ENCODE results near the gene DGKB.

The DGKB gene

GRCh38 chr7:14381936-14382335 lies 520.6 kb downstream of the DGKB start:
- no peak for DNase-seq (ENCODE audit: low read depth)

GRCh38 chr7:14381306-14381705 lies 521.2 kb downstream of the DGKB start:
- DNase-seq (ENCODE audit: low read depth), result no peak

- DNase-seq (ENCODE audit: low read depth), result no peak
Observed at GRCh38 chr7:14380881-14381280, 521.7 kb downstream of the DGKB start.

GRCh38 chr7:14377646-14378266 lies 524.8 kb downstream of the DGKB start:
- no peak for DNase-seq (ENCODE audit: low read depth)

- no peak for DNase-seq (ENCODE audit: low read depth)
Observed at GRCh38 chr7:14376711-14377110, 525.8 kb downstream of the DGKB start.

- no peak for DNase-seq (ENCODE audit: low read depth)
Observed at GRCh38 chr7:14375998-14376397, 526.6 kb downstream of the DGKB start.

GRCh38 chr7:14374336-14374735 lies 528.2 kb downstream of the DGKB start:
- DNase-seq (ENCODE audit: low read depth), result no peak

GRCh38 chr7:14368285-14368684 lies 534.3 kb downstream of the DGKB start:
- no peak for DNase-seq (ENCODE audit: low read depth)

- no peak for DNase-seq (ENCODE audit: low read depth)
Observed at GRCh38 chr7:14351167-14351566, 551.4 kb downstream of the DGKB start.

GRCh38 chr7:14341200-14341775 lies 561.3 kb downstream of the DGKB start:
- DNase-seq (ENCODE audit: low read depth), result no peak

GRCh38 chr7:14340393-14341074 lies 562.0 kb downstream of the DGKB start:
- DNase-seq (ENCODE audit: low read depth), result no peak

GRCh38 chr7:14339861-14340260 lies 562.7 kb downstream of the DGKB start:
- no peak for DNase-seq (ENCODE audit: low read depth)

- no peak for DNase-seq (ENCODE audit: low read depth)
Observed at GRCh38 chr7:14336256-14336655, 566.3 kb downstream of the DGKB start.

GRCh38 chr7:14332155-14332554 lies 570.4 kb downstream of the DGKB start:
- DNase-seq (ENCODE audit: low read depth), result no peak

GRCh38 chr7:14324767-14325166 lies 577.8 kb downstream of the DGKB start:
- DNase-seq (ENCODE audit: low read depth), result no peak

- DNase-seq (ENCODE audit: low read depth), result no peak
Observed at GRCh38 chr7:14322724-14323123, 579.8 kb downstream of the DGKB start.

GRCh38 chr7:14321947-14322346 lies 580.6 kb downstream of the DGKB start:
- no peak for DNase-seq (ENCODE audit: low read depth)

- no peak for DNase-seq (ENCODE audit: low read depth)
Observed at GRCh38 chr7:14309432-14309831, 593.1 kb downstream of the DGKB start.

- no peak for DNase-seq (ENCODE audit: low read depth)
Observed at GRCh38 chr7:14305233-14305866, 597.2 kb downstream of the DGKB start.

- no peak for DNase-seq (ENCODE audit: low read depth)
Observed at GRCh38 chr7:14303536-14303935, 599.0 kb downstream of the DGKB start.

GRCh38 chr7:14294637-14295036 lies 607.9 kb downstream of the DGKB start:
- no peak for DNase-seq (ENCODE audit: low read depth)

- no peak for DNase-seq (ENCODE audit: low read depth)
Observed at GRCh38 chr7:14293434-14293833, 609.1 kb downstream of the DGKB start.

- DNase-seq (ENCODE audit: low read depth), result no peak
Observed at GRCh38 chr7:14292737-14293136, 609.8 kb downstream of the DGKB start.
